K562 (cell line): ENCODE data around the gene GNAZ. TPM values are rescaled to one million over a fixed set of nuclear protein-coding genes. Genes with fewer than 3 reads are reported as not detected.
A peak's percentile ranks its signal among the peaks of the same experiment; 100 is the strongest.

Source experiments
- CLOCK ChIP-seq: fragments of 250-450 bp; sonication (Bioruptor Pico); IDR thresholded peaks from 2 replicates; pipeline ENCODE4 v1.4.0; 2020; ENCODE audit warnings: mild to moderate bottlenecking, moderate library complexity, borderline replicate concordance
- DACH1 ChIP-seq: fragments of 450-650 bp; IDR thresholded peaks from 2 replicates; pipeline ENCODE4 v1.6.1; 2018; ENCODE audit not compliant: partially characterized antibody
- HMG20B ChIP-seq: fragments of 250-450 bp; sonication (Bioruptor Pico); IDR thresholded peaks from 2 replicates; pipeline ENCODE4 v1.5.0; 2021; ENCODE audit warnings: mild to moderate bottlenecking
- IFI16 ChIP-seq: fragments of 250-450 bp; sonication (Bioruptor Pico); IDR thresholded peaks from 2 replicates; pipeline ENCODE4 v2.1.2; 2022; ENCODE audit warnings: mild to moderate bottlenecking, inconsistent platforms
- ILF3 ChIP-seq: fragments of 450-650 bp; IDR thresholded peaks from 2 replicates; pipeline ENCODE4 v1.6.1; 2018; ENCODE audit warnings: antibody characterized with exemption, mild to moderate bottlenecking, moderate library complexity, borderline replicate concordance
- MAFK ChIP-seq: IDR thresholded peaks from 2 replicates; pipeline ENCODE4 v1.6.1; 2011; ENCODE audit warnings: low read length, improper control_type of control experiment
- MAX ChIP-seq: sonication (generic); formaldehyde crosslinking; IDR thresholded peaks from 2 replicates; pipeline ENCODE4 v1.9.0; 2022; ENCODE audit warnings: mild to moderate bottlenecking, missing genetic modification reagents
- RBM15 ChIP-seq: fragments of 200-400 bp; formaldehyde crosslinking; IDR thresholded peaks from 2 replicates; pipeline ENCODE4 v1.6.1; 2018; ENCODE audit warnings: mild to moderate bottlenecking, low read length, moderate library complexity; ENCODE audit not compliant: insufficient read depth
- TARDBP ChIP-seq: fragments of 450-650 bp; IDR thresholded peaks from 2 replicates; pipeline ENCODE4 v1.6.1; 2016
- THAP12 ChIP-seq: fragments of 250-450 bp; sonication (Bioruptor Pico); IDR thresholded peaks from 2 replicates; pipeline ENCODE4 v1.9.0; 2021; ENCODE audit warnings: mild to moderate bottlenecking, inconsistent platforms
- ZFP1 ChIP-seq: fragments of 450-650 bp; formaldehyde crosslinking; IDR thresholded peaks from 2 replicates; pipeline ENCODE4 v1.4.0; 2020; ENCODE audit warnings: mild to moderate bottlenecking, mixed read lengths
- ZFPM2 ChIP-seq: fragments of 250-450 bp; sonication (Bioruptor Pico); IDR thresholded peaks from 2 replicates; pipeline ENCODE4 v1.5.1; 2022; ENCODE audit warnings: mild to moderate bottlenecking
- polyA plus RNA-seq, 8 experiments: library from polyadenylated mRNA; depleted of rRNA in 4 of 8; stranded (reverse) in 5 of 8; unstranded in 3 of 8; fragments of >200 nt; fragmentation: Nextera tagmentation in 2 of 8; fragmentation: Illumina TruSeq in 1 of 8; extraction: Ambion mirVana in 2 of 8; extraction: Trizol in 1 of 8; gene quantifications; 2 replicates each; pipeline versions ENCODE4 v1.2.1 to v1.2.3, GENCODE V29; 2011 to 2014; ENCODE audit warnings: inconsistent platforms in 1 of 8, missing spikeins in 1 of 8
- total RNA-seq, 7 experiments: library from RNA; depleted of rRNA in 6 of 7; stranded (reverse); fragments of >200 nt in 6 of 7; fragmentation: Illumina TruSeq in 2 of 7; extraction: Trizol in 2 of 7; gene quantifications; 2 replicates each; pipeline versions ENCODE4 v1.2.1 to v1.2.3, GENCODE V29; 2011 to 2021; ENCODE audit warnings: low replicate concordance in 1 of 7

Gene GNAZ
- total and polyA plus RNA-seq, 9 of the 15 experiments (the other 6 are each of a cell fraction or from before 2014, with no cell fraction given), result 0.04 to 0.22 (median 0.13) TPM; not detected in 3

GRCh38 chr22:23072077-23072910, 2.0 kb downstream of the GNAZ start (continued):
- TF ChIP-seq CLOCK (CRISPR knock-in tag) (no peak), MAX (no peak), ILF3 (no peak), DACH1 (no peak), IFI16 (CRISPR knock-in tag) (no peak), RBM15 (no peak), THAP12 (CRISPR knock-in tag) (peak; percentile 45), HMG20B (CRISPR knock-in tag) (no peak), ZFP1 (CRISPR knock-in tag) (no peak), MAFK (peak; percentile 2; the same call in 1 of the 2 replicates), TARDBP (no peak), ZFPM2 (CRISPR knock-in tag) (no peak)
